ENCODE data around the gene APOA1.

DNA sequence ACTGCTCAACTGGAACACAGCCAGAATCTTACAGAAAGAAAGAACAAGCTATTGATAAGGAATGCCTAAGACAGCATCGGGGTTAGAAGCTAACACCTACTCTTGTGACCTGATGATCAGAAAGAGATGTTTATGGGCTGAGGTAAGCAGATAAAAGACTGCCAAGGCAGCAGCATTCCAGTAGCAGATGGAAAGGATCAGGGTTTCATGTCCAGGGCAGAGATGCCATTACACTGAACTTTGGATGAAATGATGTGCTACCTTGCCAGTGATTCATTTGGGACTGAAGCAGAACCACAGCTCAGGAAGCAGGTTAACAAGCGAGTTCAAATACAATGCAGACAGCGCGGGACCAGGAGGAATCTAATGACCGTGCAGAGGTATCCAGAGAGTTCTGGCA, 27.1 kb upstream of the APOA1 start:
- TF ChIP-seq POLR2A (IDR thresholded peaks at IDR 0.05; ENCODE audit: low read length) (no peak), GATA1 (IDR thresholded peaks at IDR 0.05; ENCODE audit: low read depth, low read length) (no peak)
